Measurements from ENCODE around the gene SCD5. TPM values are rescaled to one million over a fixed set of nuclear protein-coding genes. Genes with fewer than 3 reads are reported as not detected.

The SCD5 gene
- total RNA-seq, 2 donors from 2014 or later: 9.7 to 14.0 TPM

- H3K4me1 ChIP-seq: no peaks in the 10 kb centered on the region
- TF ChIP-seq CTCF (IDR thresholded peaks at IDR 0.05): no peak
- H3K27me3 ChIP-seq: no peaks in the 10 kb centered on the region
- H3K27ac ChIP-seq: no peak overlapping the region
- no peak overlapping the region for H3K4me3 ChIP-seq
- DNase-seq (ENCODE audit: low spot score): no peak
- no peaks in the 10 kb centered on the region for H3K36me3 ChIP-seq
- H3K9me3 ChIP-seq: no peaks in the 10 kb centered on the region
Observed at GRCh38 chr4:82618103-82618720, 180.4 kb downstream of the SCD5 start.

GRCh38 chr4:82614838-82615449, 183.7 kb downstream of the SCD5 start:
- no peak overlapping the region for H3K27ac ChIP-seq
- no peaks in the 10 kb centered on the region for H3K9me3 ChIP-seq
- no peaks in the 10 kb centered on the region for H3K36me3 ChIP-seq
- no peak for DNase-seq (ENCODE audit: low spot score)
- TF ChIP-seq CTCF (IDR thresholded peaks at IDR 0.05): no peak
- H3K27me3 ChIP-seq: no peaks in the 10 kb centered on the region
- no peak overlapping the region for H3K4me3 ChIP-seq
- H3K4me1 ChIP-seq: no peaks in the 10 kb centered on the region

GRCh38 chr4:82613121-82613520, 185.5 kb downstream of the SCD5 start:
- Histone ChIP-seq H3K4me1 (no peaks in the 10 kb centered on the region), H3K4me3 (no peak overlapping the region), H3K27me3 (no peaks in the 10 kb centered on the region), H3K9me3 (no peaks in the 10 kb centered on the region), H3K27ac (no peak overlapping the region), H3K36me3 (no peaks in the 10 kb centered on the region)
- TF ChIP-seq CTCF (IDR thresholded peaks at IDR 0.05): no peak
- DNase-seq (ENCODE audit: low spot score): no peak

- no peaks in the 10 kb centered on the region for H3K9me3 ChIP-seq
- H3K27me3 ChIP-seq: no peaks in the 10 kb centered on the region
- no peak overlapping the region for H3K27ac ChIP-seq
- H3K4me3 ChIP-seq: no peak overlapping the region
- DNase-seq (ENCODE audit: low spot score): no peak
- no peak for TF ChIP-seq CTCF (IDR thresholded peaks at IDR 0.05)
- H3K4me1 ChIP-seq: no peaks in the 10 kb centered on the region
- H3K36me3 ChIP-seq: no peaks in the 10 kb centered on the region
Observed at GRCh38 chr4:82611982-82612381, 186.6 kb downstream of the SCD5 start.

GRCh38 chr4:82611527-82611926, 187.1 kb downstream of the SCD5 start:
- Histone ChIP-seq H3K4me1 (no peaks in the 10 kb centered on the region), H3K27ac (no peak overlapping the region), H3K9me3 (no peaks in the 10 kb centered on the region), H3K36me3 (no peaks in the 10 kb centered on the region), H3K4me3 (no peak overlapping the region), H3K27me3 (no peaks in the 10 kb centered on the region)
- TF ChIP-seq CTCF (IDR thresholded peaks at IDR 0.05): no peak
- DNase-seq (ENCODE audit: low spot score): no peak

GRCh38 chr4:82610041-82610440, 188.6 kb downstream of the SCD5 start:
- Histone ChIP-seq H3K4me3 (no peak overlapping the region), H3K36me3 (no peaks in the 10 kb centered on the region), H3K4me1 (no peaks in the 10 kb centered on the region), H3K27ac (no peak overlapping the region), H3K27me3 (no peaks in the 10 kb centered on the region), H3K9me3 (no peaks in the 10 kb centered on the region)
- TF ChIP-seq CTCF (IDR thresholded peaks at IDR 0.05): no peak
- no peak for DNase-seq (ENCODE audit: low spot score)

Measured in right atrium auricular region (tissue), 2 donors.